OCI-LY7 (cell line): ENCODE data around the gene OPRM1.

Experiments used
- CTCF ChIP-seq: fragments of 200-600 bp; sonication (generic); conservative IDR thresholded peaks from 2 replicates; pipeline ENCODE4 v1.5.1; 2014; ENCODE audit warnings: mild to moderate bottlenecking, antibody characterized with exemption, low read length, moderate library complexity, mixed read lengths
- EZH2phosphoT487 ChIP-seq: fragments of 200-600 bp; sonication (generic); IDR thresholded peaks from 2 replicates; pipeline ENCODE4 v1.6.1; 2018; ENCODE audit warnings: low read depth, borderline replicate concordance, mild to moderate bottlenecking, mixed run types, antibody characterized with exemption, low read length, moderate library complexity, mixed read lengths

GRCh38 chr6:154206141-154206540 lies 167.1 kb downstream of the OPRM1 start:
- TF ChIP-seq CTCF (no peak), EZH2phosphoT487 (no peak)
